Erythroblast (primary cell): ENCODE results near the gene RAB11FIP3.
A peak's percentile ranks its signal among the peaks of the same experiment; 100 is the strongest.
"Not testable (repeated sequence)": the region's sequence is repeated elsewhere in the genome, so short reads cannot be mapped to it uniquely, and the experiment has no call there.

Experiments
- DNase-seq, 2 experiments: peaks; one replicate each; lab custom pipeline; 2025; lab: John Stamatoyannopoulos, UW
- GATA1 ChIP-seq: IDR thresholded peaks from 2 replicates; pipeline ENCODE4 v1.6.1; 2011; ENCODE audit warnings: low read depth, mild to moderate bottlenecking, control low read depth, low read length, moderate library complexity
- POLR2A ChIP-seq: IDR thresholded peaks from 2 replicates; pipeline ENCODE4 v1.6.1; 2011; ENCODE audit warnings: mild to moderate bottlenecking, low read length

Gene RAB11FIP3

DNA sequence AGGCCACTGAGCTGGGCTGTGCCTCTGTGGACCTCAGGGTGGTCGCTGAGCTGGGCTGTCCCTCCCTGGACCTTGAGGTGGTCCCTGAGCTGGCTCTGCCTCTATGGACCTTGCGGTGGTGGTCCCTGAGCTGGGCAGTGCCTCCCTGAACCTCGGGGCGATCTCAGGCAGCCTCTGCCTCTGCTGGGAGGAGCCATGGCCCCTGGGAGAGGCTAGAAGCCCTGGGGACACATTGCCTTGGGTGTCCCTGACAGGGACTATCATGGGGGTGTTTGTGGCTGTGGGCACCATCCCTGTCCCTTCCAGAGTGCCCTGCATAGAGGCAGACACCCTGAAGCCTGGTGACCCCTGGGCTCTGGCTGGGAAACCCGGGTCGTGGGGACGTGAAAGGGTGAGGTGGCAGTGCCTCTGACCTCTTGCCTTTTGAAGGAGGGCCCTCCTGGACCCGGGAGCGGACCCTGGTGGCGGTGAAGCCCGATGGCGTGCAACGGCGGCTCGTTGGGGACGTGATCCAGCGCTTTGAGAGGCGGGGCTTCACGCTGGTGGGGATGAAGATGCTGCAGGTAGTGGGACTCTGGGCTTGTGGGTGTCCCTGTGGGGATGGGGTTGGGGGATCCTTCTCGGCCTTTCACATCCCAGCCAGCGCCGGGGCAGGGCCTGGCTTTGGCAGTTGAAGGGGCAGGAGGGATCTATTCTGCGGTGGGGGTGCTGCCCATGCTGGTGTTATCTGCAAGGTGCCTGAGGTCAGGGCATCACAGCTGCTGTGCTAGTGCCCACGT is 26.7 kb upstream of the RAB11FIP3 start:
- DNase-seq: peak in 1 of 2 experiments; percentile 45
- TF ChIP-seq POLR2A (no peak), GATA1 (no peak)

DNA sequence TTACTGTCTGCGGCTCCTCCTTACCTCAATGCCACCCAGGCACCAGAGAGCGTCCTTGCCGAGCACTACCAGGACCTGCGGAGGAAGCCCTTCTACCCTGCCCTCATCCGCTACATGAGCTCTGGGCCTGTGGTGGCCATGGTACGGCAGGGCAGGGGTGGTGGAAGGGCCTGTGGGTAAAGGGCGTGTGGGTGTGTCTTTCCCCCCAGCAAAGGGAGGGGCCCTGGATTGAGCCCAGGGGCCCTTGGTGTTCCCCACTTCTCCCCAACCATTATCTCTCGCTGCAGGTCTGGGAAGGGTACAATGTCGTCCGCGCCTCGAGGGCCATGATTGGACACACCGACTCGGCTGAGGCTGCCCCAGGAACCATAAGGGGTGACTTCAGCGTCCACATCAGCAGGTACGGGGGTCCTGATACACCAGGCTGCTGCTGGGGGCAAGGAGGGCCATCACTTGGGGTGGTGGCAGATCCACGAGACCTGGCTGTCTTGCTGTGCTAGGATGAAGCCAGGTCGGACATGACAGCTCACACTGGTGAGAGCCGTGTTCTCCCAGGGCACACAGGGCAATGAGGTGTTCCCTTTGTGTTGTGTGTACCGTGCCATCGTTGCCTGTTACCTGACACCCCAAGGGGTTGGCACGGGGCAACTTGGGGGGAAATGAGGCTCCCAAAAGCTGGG is 26.0 kb upstream of the RAB11FIP3 start:
- DNase-seq: peak; percentile 42 to 60
- no peak for TF ChIP-seq GATA1
- TF ChIP-seq POLR2A: peak; percentile 95

GRCh38 chr16:400061-400591 is 25.3 kb upstream of the RAB11FIP3 start:
- DNase-seq: no peak
- TF ChIP-seq GATA1 (no peak), POLR2A (no peak)

DNA sequence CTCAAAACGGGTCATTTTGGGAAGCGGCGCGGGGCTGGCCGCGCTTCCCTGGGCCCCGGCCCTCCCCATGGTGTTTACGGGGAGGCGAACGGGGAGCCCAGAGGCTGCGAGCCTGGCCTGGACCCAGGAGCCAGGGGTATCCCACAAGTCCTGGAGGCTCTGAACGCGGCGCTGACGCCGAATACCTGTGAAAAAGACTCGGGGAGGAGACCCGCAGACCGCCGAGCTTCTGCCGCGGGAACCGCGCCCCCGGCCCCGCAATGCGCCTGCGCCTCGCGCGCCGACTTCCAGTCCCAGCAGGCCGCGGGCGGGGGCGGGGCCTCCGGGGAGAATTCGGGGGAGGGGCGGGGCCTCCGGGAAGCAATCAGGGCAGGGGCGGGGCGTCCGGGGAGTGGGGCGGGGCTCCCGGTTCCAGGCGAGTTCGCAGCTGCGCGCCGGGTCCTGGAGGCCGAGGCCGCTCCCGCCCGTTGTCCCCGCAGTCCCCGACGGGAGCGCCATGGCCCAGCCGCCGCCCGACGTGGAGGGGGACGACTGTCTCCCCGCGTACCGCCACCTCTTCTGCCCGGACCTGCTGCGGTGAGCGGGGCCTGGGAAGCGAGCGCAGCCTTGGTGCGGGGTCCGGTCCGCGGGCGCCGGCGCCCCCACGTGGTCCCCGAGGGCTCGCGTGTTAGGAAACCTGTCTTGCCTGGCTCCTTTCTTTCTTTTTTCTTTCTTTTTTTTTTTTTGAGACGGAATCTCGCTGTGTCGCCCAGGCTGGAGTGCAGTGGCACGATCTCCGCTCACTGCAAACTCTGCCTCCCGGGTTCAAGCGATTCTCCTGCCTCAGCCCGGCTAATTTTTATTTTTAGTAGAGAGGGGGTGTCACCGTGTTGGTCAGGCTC is 23.7 kb upstream of the RAB11FIP3 start, which contains the start of gene DECR2:
Gene DECR2 (plus strand): TSS at position 418 of the 881 bp plus-strand sequence. CDS start 79 bp downstream, at position 497.
- DNase-seq: peak; percentile 95 to 98
- TF ChIP-seq POLR2A: peak; percentile 57
- TF ChIP-seq GATA1: no peak

DNA sequence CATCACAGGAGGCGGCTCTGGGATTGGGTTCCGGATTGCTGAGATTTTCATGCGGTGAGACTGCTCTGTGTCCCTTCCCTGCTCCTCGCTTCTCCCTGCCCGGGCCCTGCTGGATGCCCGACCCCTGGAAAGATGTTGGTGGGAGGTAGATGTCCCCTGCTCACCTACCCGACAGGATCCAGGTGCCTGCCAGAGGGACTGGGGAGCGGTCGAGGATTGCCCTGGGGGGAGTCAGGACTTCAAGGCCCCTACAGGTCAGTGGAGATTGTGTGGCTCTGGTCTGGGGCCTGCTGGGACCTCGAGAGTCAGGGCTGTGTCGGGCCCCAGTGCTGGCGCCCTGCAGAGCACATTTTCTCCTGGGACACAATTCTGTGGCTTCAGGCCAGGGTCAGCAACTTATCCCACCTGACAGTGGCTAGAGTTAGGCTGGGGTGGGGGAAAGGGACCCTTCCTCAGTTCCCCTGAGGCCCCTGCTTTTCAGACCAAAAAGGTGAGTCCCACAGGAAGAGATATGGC is 20.4 kb upstream of the RAB11FIP3 start:
- no peak for DNase-seq
- no peak for TF ChIP-seq GATA1
- TF ChIP-seq POLR2A: peak; percentile 1

GRCh38 chr16:405548-406506 is 19.6 kb upstream of the RAB11FIP3 start:
- TF ChIP-seq GATA1: no peak
- no peak for TF ChIP-seq POLR2A
- DNase-seq: no peak

- TF ChIP-seq GATA1 (no peak), POLR2A (no peak)
- no peak for DNase-seq
Measured at GRCh38 chr16:407253-407652, 18.2 kb upstream of the RAB11FIP3 start.

DNA sequence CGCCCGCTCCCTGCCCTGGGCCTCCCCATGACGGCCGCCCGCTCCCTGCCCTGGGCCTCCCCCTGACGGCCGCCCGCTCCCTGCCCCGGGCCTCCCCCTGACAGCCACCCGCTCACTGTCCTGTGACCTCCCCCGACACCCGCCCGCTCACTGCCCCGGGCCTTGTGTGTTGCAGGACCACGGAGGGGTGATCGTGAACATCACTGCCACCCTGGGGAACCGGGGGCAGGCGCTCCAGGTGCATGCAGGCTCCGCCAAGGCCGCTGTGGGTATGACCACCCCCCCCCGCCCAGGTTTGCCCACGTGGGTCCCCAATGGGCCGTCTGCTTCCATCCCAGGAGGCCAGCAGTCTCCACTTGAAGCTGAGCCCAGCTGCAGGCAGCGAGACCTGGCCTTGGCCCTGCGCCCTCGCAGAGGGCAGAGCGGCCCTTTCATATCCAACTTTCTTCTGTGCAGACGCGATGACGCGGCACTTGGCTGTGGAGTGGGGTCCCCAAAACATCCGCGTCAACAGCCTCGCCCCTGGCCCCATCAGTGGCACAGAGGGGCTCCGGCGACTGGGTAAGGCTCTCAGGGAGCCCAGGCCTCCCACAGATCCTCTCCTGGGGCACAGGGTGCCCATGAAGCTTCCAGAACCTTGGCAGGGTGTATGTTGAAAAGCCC is 14.8 kb upstream of the RAB11FIP3 start:
- TF ChIP-seq GATA1 (no peak), POLR2A (no peak)
- no peak for DNase-seq

DNA sequence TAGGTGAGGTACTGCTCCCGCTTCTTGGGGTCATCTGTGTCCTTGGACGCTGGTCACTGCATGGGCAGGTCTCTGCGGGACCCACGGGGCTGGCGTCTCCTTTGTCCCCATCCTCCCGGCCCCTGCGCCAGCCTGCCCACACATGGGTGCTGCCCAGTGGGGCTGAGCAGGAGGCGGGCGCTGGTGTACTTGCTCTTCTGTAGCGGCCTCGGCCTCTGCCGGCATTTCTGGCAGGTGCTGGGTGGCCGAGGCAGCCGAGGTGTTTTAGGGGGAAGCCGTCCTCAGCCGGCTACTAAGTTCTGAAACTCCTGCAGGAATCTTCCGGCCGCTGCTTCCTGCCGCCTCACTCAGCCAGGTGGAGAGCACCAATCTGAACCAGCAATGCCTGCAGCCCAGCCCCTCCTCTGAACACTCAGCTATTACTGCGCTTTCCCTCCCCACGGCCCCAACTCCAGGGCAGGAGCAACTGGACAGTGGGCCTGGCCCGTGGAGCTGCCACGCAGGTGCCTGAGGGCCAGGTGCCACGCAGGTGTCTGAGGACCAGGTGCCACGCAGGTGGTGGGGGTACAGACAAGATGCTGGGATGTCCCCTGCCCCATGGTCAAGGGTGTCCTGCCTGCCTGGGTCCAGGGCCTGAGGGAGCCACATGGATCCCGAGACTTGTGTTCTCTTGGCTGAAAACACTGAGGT is 13.7 kb upstream of the RAB11FIP3 start:
- no peak for DNase-seq
- TF ChIP-seq POLR2A (no peak), GATA1 (no peak)

DNA sequence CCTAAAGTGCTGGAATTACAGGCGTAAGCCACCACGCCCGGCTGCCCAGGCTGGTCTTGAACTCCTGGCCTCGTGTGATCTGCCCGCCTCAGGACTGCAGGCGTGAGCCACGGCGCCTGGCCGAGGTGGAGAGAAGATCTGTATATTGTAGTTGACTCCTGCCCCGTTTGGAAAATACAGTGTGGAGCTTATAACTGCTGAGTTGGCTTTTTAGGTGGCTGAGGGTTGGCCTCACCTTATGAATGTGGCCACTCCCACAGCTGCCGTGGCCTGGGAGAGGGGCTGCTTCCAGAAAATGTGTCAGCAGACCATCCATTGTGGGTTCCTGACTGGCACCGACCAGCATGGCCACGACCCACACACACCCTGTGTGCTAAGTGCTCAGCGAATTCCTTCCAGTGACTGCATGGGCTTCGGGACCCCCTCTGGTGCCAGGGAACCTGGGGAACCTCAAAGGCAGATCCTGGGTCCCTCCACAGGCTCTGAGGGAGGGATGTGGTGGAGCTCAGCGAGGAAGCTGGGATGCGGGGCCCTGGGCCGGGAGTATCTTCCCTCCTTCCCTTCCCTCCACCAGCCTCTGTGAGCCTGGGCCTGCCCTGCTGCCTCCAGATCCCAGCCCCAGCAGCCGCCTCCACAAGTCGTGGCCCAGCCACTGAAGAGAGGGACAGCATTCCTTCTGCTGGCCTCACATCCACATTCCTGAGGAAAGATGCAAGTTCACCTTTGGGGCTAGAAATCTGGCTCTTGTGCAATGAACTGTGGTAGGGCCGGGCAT is 10.9 kb upstream of the RAB11FIP3 start:
- no peak for DNase-seq
- TF ChIP-seq GATA1: no peak
- TF ChIP-seq POLR2A: no peak

DNA sequence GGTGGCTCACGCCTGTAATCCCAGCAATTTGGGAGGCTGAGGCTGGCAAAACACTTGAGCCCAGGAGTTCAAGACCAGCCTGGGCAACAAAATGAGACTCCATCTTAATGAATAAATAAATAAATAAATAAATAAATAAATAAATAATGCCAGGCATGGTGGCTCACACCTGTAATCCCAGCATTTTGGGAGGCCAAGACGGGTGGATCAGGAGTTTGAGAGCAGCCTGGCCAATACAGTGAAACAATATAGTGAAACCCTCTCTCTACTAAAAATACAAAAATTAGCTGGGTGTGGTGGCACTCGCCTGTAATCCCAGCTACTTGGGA is 10.3 kb upstream of the RAB11FIP3 start:
- DNase-seq: not testable (repeated sequence)

GRCh38 chr16:422179-422578 is 3.3 kb upstream of the RAB11FIP3 start:
- not testable (repeated sequence) for DNase-seq
